ENCODE results near the gene SLC7A4. TPM values are rescaled to one million over a fixed set of nuclear protein-coding genes. Genes with fewer than 3 reads are reported as not detected.

Gene SLC7A4
- total RNA-seq, 2 experiments from 2014 or later: not detected

- Mint-ChIP-seq H3K36me3 (peaks cover 15% of the 10 kb centered on the region), H3K4me1 (ENCODE audit: low read depth) (no peaks in the 10 kb centered on the region), H3K4me3 (no peak overlapping the region), H3K9me3 (no peaks in the 10 kb centered on the region), H3K27me3 (no peaks in the 10 kb centered on the region), H3K27ac (no peak overlapping the region)
- POLR2A ChIA-PET: interaction anchor here (0.7 kb wide), 1 partner anchor 11 kb away, joined by 3 read pairs; no protein-coding TSS in a partner anchor
- CTCF ChIA-PET: no interaction called here
- intact Hi-C loops (cut with micrococcal nuclease): no loop called here
- DNase-seq: no peak
Measured at GRCh38 chr22:20989323-20990138, 42.8 kb downstream of the SLC7A4 start.

- DNase-seq: no peak
- Mint-ChIP-seq H3K4me3 (no peak overlapping the region), H3K27me3 (no peaks in the 10 kb centered on the region), H3K36me3 (peaks cover 18% of the 10 kb centered on the region), H3K9me3 (no peaks in the 10 kb centered on the region), H3K27ac (no peak overlapping the region), H3K4me1 (ENCODE audit: low read depth) (peaks cover 5% of the 10 kb centered on the region)
- ChIA-PET POLR2A (no interaction called here), CTCF (no interaction called here)
- intact Hi-C loops (cut with micrococcal nuclease): no loop called here
Measured at GRCh38 chr22:20988573-20989322, 43.6 kb downstream of the SLC7A4 start.

- intact Hi-C loops (cut with micrococcal nuclease): no loop called here
- Mint-ChIP-seq H3K27me3 (no peaks in the 10 kb centered on the region), H3K4me1 (ENCODE audit: low read depth) (peaks cover 17% of the 10 kb centered on the region), H3K9me3 (no peaks in the 10 kb centered on the region), H3K27ac (no peak overlapping the region), H3K36me3 (peaks cover 23% of the 10 kb centered on the region), H3K4me3 (no peak overlapping the region)
- ChIA-PET POLR2A (no interaction called here), CTCF (no interaction called here)
- no peak for DNase-seq
Measured at GRCh38 chr22:20987375-20987774, 45.0 kb downstream of the SLC7A4 start.

- intact Hi-C loops (cut with micrococcal nuclease): no loop called here
- H3K27ac Mint-ChIP-seq: no peak overlapping the region
- H3K9me3 Mint-ChIP-seq: no peaks in the 10 kb centered on the region
- no peak for DNase-seq
- ChIA-PET POLR2A (interaction anchor here (1.1 kb wide), 1 partner anchor 16 kb away, joined by 3 read pairs; the partner anchor contains the start of gene THAP7), CTCF (no interaction called here)
- no peak overlapping the region for H3K4me3 Mint-ChIP-seq
- no peaks in the 10 kb centered on the region for H3K27me3 Mint-ChIP-seq
- peaks cover 23% of the 10 kb centered on the region for H3K36me3 Mint-ChIP-seq
- H3K4me1 Mint-ChIP-seq (ENCODE audit: low read depth): peaks cover 19% of the 10 kb centered on the region
Measured at GRCh38 chr22:20986365-20986764, 46.0 kb downstream of the SLC7A4 start.

- no peaks in the 10 kb centered on the region for H3K9me3 Mint-ChIP-seq
- H3K4me3 Mint-ChIP-seq: no peak overlapping the region
- CTCF ChIA-PET: no interaction called here
- H3K36me3 Mint-ChIP-seq: peaks cover 21% of the 10 kb centered on the region
- intact Hi-C loops (cut with micrococcal nuclease): no loop called here
- H3K4me1 Mint-ChIP-seq (ENCODE audit: low read depth): peaks cover 26% of the 10 kb centered on the region
- no peak for DNase-seq
- H3K27ac Mint-ChIP-seq: no peak overlapping the region
- POLR2A ChIA-PET: interaction anchor here (1.1 kb wide), 1 partner anchor 17 kb away, joined by 3 read pairs; the partner anchor contains the start of gene THAP7
- H3K27me3 Mint-ChIP-seq: no peaks in the 10 kb centered on the region
Measured at GRCh38 chr22:20985720-20986119, 46.6 kb downstream of the SLC7A4 start.

- POLR2A ChIA-PET: interaction anchor here (1.5 to 1.7 kb wide), 3 partner anchors 15 to 19 kb away, joined by 5 to 13 read pairs (median 7); partner anchors contain the start of gene THAP7
Measured at GRCh38 chr22:20983081-20983771, 49.1 kb downstream of the SLC7A4 start.

GRCh38 chr22:20982563-20982882 is 49.8 kb downstream of the SLC7A4 start:
- intact Hi-C loops (cut with micrococcal nuclease): loop anchor here (1.0 kb wide), 2 partner anchors 20 to 65 kb away; partner anchors contain the start of genes CRKL and THAP7
- peak overlapping the region; percentile 95 for H3K4me3 Mint-ChIP-seq
- POLR2A ChIA-PET: interaction anchor here (0.6 to 1.7 kb wide), 7 partner anchors 11 to 30 kb away, joined by 3 to 13 read pairs (median 5); partner anchors contain the start of gene THAP7
- no peak for DNase-seq
- H3K36me3 Mint-ChIP-seq: peaks cover 17% of the 10 kb centered on the region
- H3K9me3 Mint-ChIP-seq: peaks cover 10% of the 10 kb centered on the region
- peak overlapping the region; percentile 88 for H3K27ac Mint-ChIP-seq
- CTCF ChIA-PET: interaction anchor here (0.6 to 3.1 kb wide), 13 partner anchors 8 to 120 kb away, joined by 3 to 17 read pairs (median 4); partner anchors contain the start of genes P2RX6 and THAP7
- no peaks in the 10 kb centered on the region for H3K27me3 Mint-ChIP-seq
- peaks cover 43% of the 10 kb centered on the region for H3K4me1 Mint-ChIP-seq (ENCODE audit: low read depth)

More at GRCh38 chr22:20983081-20983771, 49.1 kb downstream of the SLC7A4 start:
- Mint-ChIP-seq H3K27me3 (no peaks in the 10 kb centered on the region), H3K4me3 (peak overlapping the region; percentile 95), H3K4me1 (ENCODE audit: low read depth) (peaks cover 43% of the 10 kb centered on the region), H3K9me3 (peaks cover 9% of the 10 kb centered on the region), H3K36me3 (peaks cover 22% of the 10 kb centered on the region), H3K27ac (peak overlapping the region; percentile 88)
- no peak for DNase-seq
- CTCF ChIA-PET: no interaction called here
- intact Hi-C loops (cut with micrococcal nuclease): no loop called here

- H3K9me3 Mint-ChIP-seq: peaks cover 10% of the 10 kb centered on the region
- no peaks in the 10 kb centered on the region for H3K27me3 Mint-ChIP-seq
- peak within 1 kb of the TSS; percentile 88 for H3K27ac Mint-ChIP-seq
- peak; percentile 83 for DNase-seq
- peaks cover 16% of the 10 kb centered on the region for H3K36me3 Mint-ChIP-seq
- POLR2A ChIA-PET: interaction anchor here (0.6 to 1.7 kb wide), 7 partner anchors 10 to 31 kb away, joined by 3 to 13 read pairs (median 5); partner anchors contain the start of gene THAP7
- peak within 1 kb of the TSS; percentile 95 for H3K4me3 Mint-ChIP-seq
- CTCF ChIA-PET: interaction anchor here (0.6 to 3.1 kb wide), 14 partner anchors 9 to 120 kb away, joined by 3 to 17 read pairs (median 4); partner anchors contain the start of genes P2RX6 and THAP7
- H3K4me1 Mint-ChIP-seq (ENCODE audit: low read depth): peaks cover 43% of the 10 kb centered on the region
- intact Hi-C loops (cut with micrococcal nuclease): loop anchor here (1.0 kb wide), 2 partner anchors 20 to 65 kb away; partner anchors contain the start of genes CRKL and THAP7
Measured at GRCh38 chr22:20981787-20982562, 50.4 kb downstream of the SLC7A4 start, which contains the start of gene LZTR1. Gene LZTR1, plus strand, starts transcription at chr22:20982297. Its CDS starts 75 bp downstream, at chr22:20982372.

- ChIA-PET CTCF (interaction anchor here (0.6 to 3.1 kb wide), 7 partner anchors 19 to 135 kb away, joined by 3 to 17 read pairs (median 4); partner anchors contain the start of gene THAP7), POLR2A (interaction anchor here (1.2 to 1.3 kb wide), 2 partner anchors 18 to 20 kb away, joined by 3 to 6 read pairs; no protein-coding TSS in a partner anchor)
- Mint-ChIP-seq H3K36me3 (peaks cover 11% of the 10 kb centered on the region), H3K9me3 (peaks cover 10% of the 10 kb centered on the region), H3K4me1 (ENCODE audit: low read depth) (peaks cover 43% of the 10 kb centered on the region), H3K27me3 (no peaks in the 10 kb centered on the region), H3K4me3 (peak overlapping the region; percentile 95), H3K27ac (peak overlapping the region; percentile 84)
- DNase-seq: no peak
- intact Hi-C loops (cut with micrococcal nuclease): no loop called here
Measured at GRCh38 chr22:20980938-20981722, 51.2 kb downstream of the SLC7A4 start.

- Mint-ChIP-seq H3K27ac (no peak overlapping the region), H3K4me3 (no peak overlapping the region), H3K36me3 (peaks cover 9% of the 10 kb centered on the region), H3K4me1 (ENCODE audit: low read depth) (peaks cover 43% of the 10 kb centered on the region), H3K9me3 (peaks cover 10% of the 10 kb centered on the region), H3K27me3 (peaks cover 3% of the 10 kb centered on the region)
- POLR2A ChIA-PET: interaction anchor here (1.2 kb wide), 1 partner anchor 20 kb away, joined by 3 read pairs; no protein-coding TSS in a partner anchor
- intact Hi-C loops (cut with micrococcal nuclease): no loop called here
- CTCF ChIA-PET: interaction anchor here (0.6 to 3.1 kb wide), 3 partner anchors 19 to 135 kb away, joined by 3 to 17 read pairs (median 3); partner anchors contain the start of gene THAP7
- no peak for DNase-seq
Measured at GRCh38 chr22:20980523-20980922, 51.8 kb downstream of the SLC7A4 start.

Measured in activated CD4-positive, alpha-beta memory T cell treated with anti-CD3 and anti-CD28 coated beads for 36 hours (primary cell).